Measurements from ENCODE around the gene SPINK14. TPM values are rescaled to one million over a fixed set of nuclear protein-coding genes. Genes with fewer than 3 reads are reported as not detected.

Gene SPINK14
- total RNA-seq, 1 donor from 2014 or later = not detected

GRCh38 chr5:148156609-148157008 lies 11.7 kb upstream of the SPINK14 start:
- no peaks in the 10 kb centered on the region for H3K27me3 ChIP-seq (ENCODE audit: control insufficient read depth, insufficient read depth, low read length)
- DNase-seq (ENCODE audit: low read depth) = no peak
- H3K4me3 ChIP-seq (ENCODE audit: low read depth, low read length) = no peak overlapping the region
- H3K36me3 ChIP-seq (ENCODE audit: control insufficient read depth, insufficient read depth, low read length) = no peaks in the 10 kb centered on the region
- TF ChIP-seq CTCF (IDR thresholded peaks at IDR 0.05; ENCODE audit: insufficient read depth, low read length, poor library complexity, severe bottlenecking) = no peak

- no peak for DNase-seq (ENCODE audit: low read depth)
- TF ChIP-seq CTCF (IDR thresholded peaks at IDR 0.05; ENCODE audit: insufficient read depth, low read length, poor library complexity, severe bottlenecking) = no peak
- no peaks in the 10 kb centered on the region for H3K36me3 ChIP-seq (ENCODE audit: control insufficient read depth, insufficient read depth, low read length)
- H3K27me3 ChIP-seq (ENCODE audit: control insufficient read depth, insufficient read depth, low read length) = no peaks in the 10 kb centered on the region
- H3K4me3 ChIP-seq (ENCODE audit: low read depth, low read length) = no peak overlapping the region
Observed at GRCh38 chr5:148162038-148162437, 6.3 kb upstream of the SPINK14 start.

GRCh38 chr5:148163345-148163744 lies 5.0 kb upstream of the SPINK14 start:
- no peaks in the 10 kb centered on the region for H3K36me3 ChIP-seq (ENCODE audit: control insufficient read depth, insufficient read depth, low read length)
- no peak for TF ChIP-seq CTCF (IDR thresholded peaks at IDR 0.05; ENCODE audit: insufficient read depth, low read length, poor library complexity, severe bottlenecking)
- H3K27me3 ChIP-seq (ENCODE audit: control insufficient read depth, insufficient read depth, low read length) = no peaks in the 10 kb centered on the region
- no peak for DNase-seq (ENCODE audit: low read depth)
- H3K4me3 ChIP-seq (ENCODE audit: low read depth, low read length) = no peak overlapping the region

- no peak for TF ChIP-seq CTCF (IDR thresholded peaks at IDR 0.05; ENCODE audit: insufficient read depth, low read length, poor library complexity, severe bottlenecking)
- Histone ChIP-seq H3K36me3 (ENCODE audit: control insufficient read depth, insufficient read depth, low read length) (no peaks in the 10 kb centered on the region), H3K4me3 (ENCODE audit: low read depth, low read length) (no peak overlapping the region), H3K27me3 (ENCODE audit: control insufficient read depth, insufficient read depth, low read length) (no peaks in the 10 kb centered on the region)
- DNase-seq (ENCODE audit: low read depth) = no peak
Observed at GRCh38 chr5:148166550-148167283, 1.6 kb upstream of the SPINK14 start.

- no peak for TF ChIP-seq CTCF (IDR thresholded peaks at IDR 0.05; ENCODE audit: insufficient read depth, low read length, poor library complexity, severe bottlenecking)
- no peaks in the 10 kb centered on the region for H3K27me3 ChIP-seq (ENCODE audit: control insufficient read depth, insufficient read depth, low read length)
- H3K4me3 ChIP-seq (ENCODE audit: low read depth, low read length) = no peak overlapping the region
- H3K36me3 ChIP-seq (ENCODE audit: control insufficient read depth, insufficient read depth, low read length) = no peaks in the 10 kb centered on the region
- DNase-seq (ENCODE audit: low read depth) = no peak
Observed at GRCh38 chr5:148172377-148172776, 4.0 kb downstream of the SPINK14 start.

GRCh38 chr5:148176480-148176879 lies 8.1 kb downstream of the SPINK14 start:
- DNase-seq (ENCODE audit: low read depth) = no peak
- TF ChIP-seq CTCF (IDR thresholded peaks at IDR 0.05; ENCODE audit: insufficient read depth, low read length, poor library complexity, severe bottlenecking) = no peak
- no peaks in the 10 kb centered on the region for H3K36me3 ChIP-seq (ENCODE audit: control insufficient read depth, insufficient read depth, low read length)
- no peaks in the 10 kb centered on the region for H3K27me3 ChIP-seq (ENCODE audit: control insufficient read depth, insufficient read depth, low read length)
- no peak overlapping the region for H3K4me3 ChIP-seq (ENCODE audit: low read depth, low read length)

All from kidney epithelial cell (primary cell).